GM18507 (cell line): Measurements from ENCODE around the gene CDA.
A peak's percentile ranks its signal among the peaks of the same experiment; 100 is the strongest.

ENCODE experiments used
- DNase-seq: peaks from one replicate; pipeline ENCODE4 v3.0.0; 2011; ENCODE audit warnings: low read depth; ENCODE audit not compliant: insufficient read length; ENCODE audit errors: extremely low spot score
- FAIRE-seq: peaks from 2 replicates; lab custom pipeline; 2011; peaks lifted over from hg19 to GRCh38; lab: Jason Lieb, UNC

The CDA gene

DNA sequence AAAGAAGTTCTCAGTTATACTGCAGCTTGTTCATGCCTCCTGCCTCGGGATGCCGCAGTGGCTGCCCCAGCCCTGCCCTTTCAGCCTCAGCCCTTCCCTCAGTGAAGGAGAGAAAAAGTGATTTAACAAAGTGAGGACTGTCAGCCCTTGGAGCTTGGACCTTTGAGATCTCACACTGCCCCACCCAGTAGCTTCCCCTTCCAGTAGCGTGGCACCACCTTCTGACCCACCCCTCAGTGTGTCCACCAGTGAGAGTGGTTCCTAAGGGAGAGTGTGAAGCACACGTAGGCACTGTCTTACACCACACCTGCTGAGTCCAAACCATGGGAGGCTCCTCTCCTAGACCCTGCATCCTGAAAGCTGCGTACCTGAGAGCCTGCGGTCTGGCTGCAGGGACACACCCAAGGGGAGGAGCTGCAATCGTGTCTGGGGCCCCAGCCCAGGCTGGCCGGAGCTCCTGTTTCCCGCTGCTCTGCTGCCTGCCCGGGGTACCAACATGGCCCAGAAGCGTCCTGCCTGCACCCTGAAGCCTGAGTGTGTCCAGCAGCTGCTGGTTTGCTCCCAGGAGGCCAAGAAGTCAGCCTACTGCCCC lies at the start of gene CDA:
Gene CDA, plus strand, starts transcription at position 464 of the 592 bp plus-strand sequence. Its CDS starts 33 bp downstream, at position 497.
- FAIRE-seq (no peak), DNase-seq (no peak)

DNA sequence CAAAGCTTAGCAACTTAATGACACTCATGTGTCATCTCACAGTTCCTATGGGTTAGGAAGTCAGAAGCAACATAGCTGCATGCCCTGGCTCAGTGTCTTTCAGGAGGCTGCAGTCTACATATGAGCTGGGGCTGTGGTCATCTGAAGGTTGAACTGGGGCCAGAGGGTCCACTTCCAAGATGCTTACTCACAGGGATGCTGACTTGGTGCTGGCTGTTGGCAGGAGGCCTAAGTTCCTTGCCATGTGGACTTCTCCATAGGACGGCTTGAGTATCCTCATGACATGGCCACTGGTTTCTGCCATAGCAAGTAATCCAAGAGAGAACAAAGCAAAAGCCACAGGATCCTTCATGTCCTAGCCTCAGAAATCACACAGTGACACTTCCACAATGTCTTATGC lies 48.6 kb upstream of the CDA start:
- DNase-seq (no peak), FAIRE-seq (no peak)

DNA sequence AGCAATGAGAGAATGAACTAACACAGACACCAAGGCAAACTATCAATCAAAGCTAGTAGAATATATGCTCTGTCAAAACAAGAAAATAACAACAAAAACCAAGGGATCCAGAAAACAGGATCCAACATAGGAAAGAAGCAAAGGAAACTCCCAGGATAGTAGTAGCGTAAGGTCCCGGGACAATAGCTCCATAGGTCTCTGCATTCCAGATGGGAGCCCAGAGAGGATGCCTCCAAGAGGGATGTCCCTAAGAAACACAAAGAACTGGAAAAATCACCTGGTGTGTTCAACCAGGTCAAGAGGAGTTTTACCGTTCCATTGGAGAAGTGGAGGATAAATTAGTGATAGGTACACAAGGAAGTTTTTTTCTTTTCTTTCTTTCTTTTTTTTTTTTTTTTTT lies 42.3 kb upstream of the CDA start:
- no peak for FAIRE-seq
- DNase-seq, result no peak

DNA sequence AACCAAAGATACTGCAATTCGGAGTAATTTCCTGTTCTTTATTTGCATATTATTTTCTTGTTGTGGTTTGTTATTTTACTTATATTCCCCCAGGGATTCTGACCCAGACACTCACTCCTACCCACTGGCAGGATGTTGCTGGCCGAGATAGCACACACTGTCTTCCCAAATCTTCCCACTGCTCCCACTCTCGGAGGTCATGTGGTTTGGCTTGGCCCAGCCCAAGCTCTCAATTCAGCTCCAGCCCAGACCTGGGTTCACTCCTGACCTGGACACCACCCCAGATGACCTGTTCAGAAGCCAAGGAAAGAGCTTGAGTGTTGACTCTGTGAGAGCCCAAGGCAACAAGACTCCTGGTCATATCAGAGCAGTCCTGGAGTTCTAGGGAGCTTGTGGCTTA lies 37.7 kb upstream of the CDA start:
- no peak for FAIRE-seq

DNA sequence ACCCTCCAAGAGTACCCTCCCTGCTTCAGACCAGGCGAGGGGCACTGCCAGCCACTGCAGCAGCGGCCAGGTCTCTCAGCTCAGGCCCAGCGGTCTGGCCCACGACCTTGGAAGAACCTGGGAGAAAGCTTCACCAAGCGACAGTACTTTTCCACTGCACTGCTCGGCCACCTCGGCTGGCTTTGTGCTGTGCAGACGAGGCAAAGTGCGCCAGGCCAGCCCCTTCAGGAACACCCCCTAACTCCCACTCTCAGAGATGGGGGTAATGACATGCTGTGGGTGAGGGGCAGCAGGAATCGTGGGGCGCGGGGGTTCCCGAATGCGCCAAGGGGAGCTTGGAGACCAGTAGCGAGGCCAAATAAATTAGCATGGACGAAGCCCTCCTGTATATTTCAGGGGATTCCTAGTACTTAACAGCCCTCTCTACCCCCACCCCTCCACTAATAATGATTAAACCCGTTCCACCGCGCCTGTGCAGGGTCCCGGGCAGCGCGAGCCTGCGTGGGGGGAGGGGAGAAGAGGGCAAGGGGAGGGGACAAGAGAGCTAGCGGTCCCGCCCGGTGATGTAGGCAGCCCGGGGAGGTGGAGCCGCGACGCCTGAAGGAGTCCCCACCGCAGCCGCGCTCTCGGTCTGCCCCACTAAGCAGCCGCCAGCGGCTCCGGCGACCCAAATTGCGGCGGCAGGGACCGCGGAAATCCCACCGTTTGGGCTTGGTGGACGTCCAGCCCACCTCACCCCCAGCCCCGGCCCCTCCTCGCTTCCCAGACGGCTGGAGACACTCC lies 36.8 kb upstream of the CDA start, which contains the start of gene FAM43B:
Gene FAM43B, plus strand, starts transcription at position 629 of the 783 bp plus-strand sequence. CDS start 401 bp downstream, outside the sequence.
- DNase-seq, result no peak
- FAIRE-seq, result no peak

More for the DNA sequence above, 37.7 kb upstream of the CDA start:
- no peak for DNase-seq

DNA sequence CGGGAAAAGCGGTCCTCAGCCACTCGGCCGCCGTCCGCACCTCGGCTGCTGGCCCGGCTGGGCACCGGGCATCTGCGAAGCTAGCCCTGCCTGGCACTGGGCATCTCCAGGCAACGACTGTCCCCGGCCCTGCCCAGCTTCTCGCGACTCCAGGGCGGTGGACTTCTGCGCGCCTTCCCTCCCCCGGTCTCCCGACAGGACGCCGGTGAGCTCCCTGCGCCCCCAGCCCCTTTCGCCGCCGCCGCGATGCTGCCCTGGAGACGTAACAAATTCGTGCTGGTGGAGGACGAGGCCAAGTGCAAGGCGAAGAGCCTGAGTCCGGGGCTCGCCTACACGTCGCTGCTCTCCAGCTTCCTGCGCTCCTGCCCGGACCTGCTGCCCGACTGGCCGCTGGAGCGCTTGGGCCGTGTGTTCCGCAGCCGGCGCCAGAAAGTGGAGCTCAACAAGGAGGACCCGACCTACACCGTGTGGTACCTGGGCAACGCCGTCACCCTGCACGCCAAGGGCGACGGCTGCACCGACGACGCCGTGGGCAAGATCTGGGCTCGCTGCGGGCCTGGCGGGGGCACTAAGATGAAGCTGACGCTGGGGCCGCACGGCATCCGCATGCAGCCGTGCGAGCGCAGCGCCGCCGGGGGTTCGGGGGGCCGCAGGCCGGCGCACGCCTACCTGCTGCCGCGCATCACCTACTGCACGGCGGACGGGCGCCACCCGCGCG lies 36.0 kb upstream of the CDA start:
- DNase-seq (no peak), FAIRE-seq (no peak)

DNA sequence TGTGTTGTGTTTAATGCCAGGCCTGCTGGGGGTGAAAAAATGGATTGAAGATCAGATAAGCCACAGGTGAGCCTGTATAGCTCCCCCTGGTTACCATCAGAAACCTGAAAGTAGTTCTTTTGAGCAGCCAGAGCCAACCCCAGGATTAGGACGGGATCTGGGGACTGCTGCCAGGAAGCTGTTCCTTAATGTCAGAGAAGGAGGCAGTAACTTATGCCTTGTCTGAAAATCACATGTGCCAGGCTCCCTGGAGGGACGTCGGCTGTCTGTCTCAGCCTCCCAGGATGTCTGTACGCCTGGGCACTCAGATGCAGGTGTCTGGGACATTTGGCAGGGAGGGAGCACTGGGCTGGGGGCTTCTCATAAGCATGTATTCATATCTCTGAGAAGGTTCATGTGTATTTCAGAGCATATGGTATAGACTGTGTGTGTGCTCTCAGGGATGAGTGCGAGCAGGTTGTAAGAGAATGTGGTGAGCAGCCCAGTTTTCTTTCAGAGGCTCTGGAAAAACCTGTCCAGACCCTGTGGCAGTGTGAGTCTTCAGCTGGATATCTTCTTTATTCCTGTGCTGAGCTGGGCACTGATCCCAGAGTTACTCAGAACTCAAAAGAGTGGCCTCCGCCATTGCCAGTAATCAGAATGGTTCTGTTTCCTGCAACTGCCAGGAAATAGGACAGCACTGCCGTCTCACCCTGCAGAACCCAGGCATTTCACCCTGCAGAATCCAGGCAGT lies 33.7 kb upstream of the CDA start:
- FAIRE-seq, result no peak
- DNase-seq, result no peak

DNA sequence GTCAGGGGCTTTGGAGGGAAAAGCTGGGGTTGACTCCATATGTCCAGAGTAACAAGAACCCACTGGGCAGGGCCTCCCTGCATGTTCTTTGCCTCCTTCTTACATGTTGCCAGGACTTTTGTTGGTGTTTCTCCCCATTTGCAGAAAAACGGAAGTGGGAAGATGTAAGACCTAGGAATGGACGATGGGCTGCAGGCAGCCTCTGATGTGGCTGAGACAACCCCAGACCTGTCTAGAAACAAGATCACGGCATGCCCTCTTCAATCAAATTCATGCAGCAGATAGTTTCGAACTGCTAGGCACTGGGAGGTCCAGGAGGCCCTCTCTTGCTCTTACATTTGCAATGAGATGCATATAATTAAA lies 33.2 kb upstream of the CDA start:
- DNase-seq (no peak), FAIRE-seq (no peak)

DNA sequence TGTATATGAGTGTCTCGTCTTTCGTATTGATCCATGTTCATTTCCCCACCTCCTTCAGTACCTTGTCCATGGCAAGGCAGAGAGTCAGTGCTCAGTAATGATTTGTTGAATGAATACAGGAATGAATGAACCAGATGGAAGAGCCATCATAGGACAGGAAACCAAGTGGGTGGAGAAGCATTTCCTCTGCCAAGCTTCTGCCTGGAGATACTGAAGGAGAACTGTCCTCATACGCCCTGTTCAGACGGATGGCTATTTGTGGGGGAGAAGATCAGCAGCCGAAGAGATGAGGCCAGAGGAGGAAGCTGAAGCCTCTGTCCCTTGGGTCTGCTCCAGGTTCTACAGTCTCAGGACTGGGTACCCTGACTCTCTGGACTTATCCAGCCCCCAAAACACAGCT lies 30.7 kb upstream of the CDA start:
- DNase-seq (no peak), FAIRE-seq (no peak)

DNA sequence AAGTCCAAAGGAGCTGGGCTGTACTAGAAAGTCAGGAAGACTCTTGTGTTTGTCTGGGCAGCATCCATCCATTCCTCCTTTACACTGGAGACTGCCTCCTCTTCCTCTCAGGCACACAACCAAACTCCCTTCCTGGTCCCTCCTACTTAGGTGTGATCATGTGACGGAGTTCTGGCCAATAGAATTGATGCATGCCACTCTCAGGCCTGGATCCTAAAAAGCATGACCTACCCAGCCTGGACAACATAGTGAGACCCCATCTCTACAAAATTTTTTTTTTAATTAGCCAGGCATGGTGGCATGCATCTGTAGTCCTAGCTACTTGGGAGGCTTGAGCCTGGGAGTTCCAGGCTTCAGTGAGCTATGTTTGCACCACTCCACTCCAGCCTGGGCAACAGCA lies 27.9 kb upstream of the CDA start:
- FAIRE-seq (no peak), DNase-seq (no peak)

DNA sequence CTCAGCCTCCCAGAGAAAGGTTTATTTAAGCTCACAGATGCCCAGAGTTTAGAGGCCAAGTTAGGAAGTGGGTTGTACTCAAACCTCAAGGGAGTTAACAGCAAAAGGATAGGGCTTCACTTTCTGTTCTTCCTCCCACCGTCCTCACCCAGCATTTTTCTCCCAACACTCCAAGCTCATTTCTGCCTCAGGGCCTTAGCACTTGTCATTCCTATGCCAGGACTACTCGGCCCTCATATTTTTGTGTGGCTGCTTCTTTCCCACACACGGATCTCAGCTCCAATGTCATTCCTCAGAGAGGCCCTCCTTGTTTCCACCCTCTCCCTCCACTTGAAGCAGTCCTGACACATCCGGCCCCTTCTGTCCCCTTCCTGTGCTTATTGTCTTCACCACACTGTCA lies 23.7 kb upstream of the CDA start:
- no peak for FAIRE-seq
- DNase-seq, result no peak

DNA sequence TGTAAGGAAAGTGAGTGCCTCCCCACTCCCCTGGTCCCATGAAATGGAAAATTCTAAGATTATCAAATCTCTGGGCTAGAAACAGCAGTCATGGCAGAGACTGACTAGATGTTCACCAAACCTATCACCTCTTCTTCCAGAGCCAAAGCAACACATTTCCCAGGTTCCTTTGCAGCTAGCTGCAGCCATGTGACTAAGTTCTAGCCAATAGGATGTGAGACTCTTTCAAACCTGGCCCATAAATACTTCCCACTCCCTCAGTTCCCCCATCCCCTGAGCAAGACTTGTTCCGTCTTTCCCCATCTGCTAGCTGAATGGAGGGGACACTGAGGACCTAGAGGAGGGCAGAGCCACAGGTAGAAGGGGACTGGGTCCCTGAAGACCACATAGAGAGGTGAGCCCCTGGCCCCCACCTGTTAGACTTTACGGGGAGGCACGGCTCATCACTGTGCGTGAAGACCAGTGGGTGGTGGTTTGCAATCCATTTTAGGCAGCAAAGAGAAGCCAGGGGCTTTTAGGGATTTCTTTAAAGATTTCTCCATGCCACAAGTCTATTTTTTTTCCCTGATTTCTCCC lies 19.3 kb upstream of the CDA start:
- FAIRE-seq (no peak), DNase-seq (no peak)

DNA sequence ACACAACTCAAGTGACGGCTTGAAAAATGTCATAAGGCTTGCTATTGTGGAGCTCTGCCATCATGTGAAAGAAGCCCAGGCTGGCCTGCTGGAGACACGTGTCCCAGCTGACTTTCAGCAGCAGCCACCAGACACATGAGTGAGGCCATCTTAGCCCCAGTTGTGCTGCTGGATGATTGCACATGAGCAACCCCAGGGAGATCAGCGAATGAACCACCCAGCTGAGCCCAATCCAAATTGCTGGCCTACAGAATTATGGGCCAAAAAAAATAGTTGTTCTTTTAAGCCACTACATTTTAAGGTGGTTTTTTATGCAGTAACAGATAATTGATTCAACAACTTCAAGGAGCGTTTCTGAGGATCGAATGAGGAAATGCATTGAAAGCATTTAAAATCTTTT lies 17.5 kb upstream of the CDA start:
- no peak for DNase-seq
- FAIRE-seq, result no peak

DNA sequence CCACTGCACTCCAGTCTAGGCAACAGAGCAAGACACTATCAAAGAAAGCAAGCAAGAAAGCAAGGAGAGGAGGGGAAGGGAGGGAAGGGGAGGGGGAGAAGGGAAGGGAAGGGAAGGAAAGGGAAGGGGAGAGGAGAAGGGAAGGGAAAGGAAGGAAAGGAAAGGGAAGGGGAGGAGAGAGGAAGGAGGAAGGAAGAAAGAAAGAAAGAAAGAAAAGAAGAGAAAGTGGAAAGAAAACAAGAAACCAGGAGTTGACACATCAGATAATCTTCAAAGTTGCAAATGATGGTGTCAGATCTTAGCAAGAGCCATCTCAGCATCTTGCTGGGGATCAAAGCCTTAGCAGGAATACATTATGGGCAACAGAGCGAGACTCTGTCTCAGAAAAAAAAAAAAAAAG lies 14.9 kb upstream of the CDA start:
- FAIRE-seq, result no peak
- no peak for DNase-seq

DNA sequence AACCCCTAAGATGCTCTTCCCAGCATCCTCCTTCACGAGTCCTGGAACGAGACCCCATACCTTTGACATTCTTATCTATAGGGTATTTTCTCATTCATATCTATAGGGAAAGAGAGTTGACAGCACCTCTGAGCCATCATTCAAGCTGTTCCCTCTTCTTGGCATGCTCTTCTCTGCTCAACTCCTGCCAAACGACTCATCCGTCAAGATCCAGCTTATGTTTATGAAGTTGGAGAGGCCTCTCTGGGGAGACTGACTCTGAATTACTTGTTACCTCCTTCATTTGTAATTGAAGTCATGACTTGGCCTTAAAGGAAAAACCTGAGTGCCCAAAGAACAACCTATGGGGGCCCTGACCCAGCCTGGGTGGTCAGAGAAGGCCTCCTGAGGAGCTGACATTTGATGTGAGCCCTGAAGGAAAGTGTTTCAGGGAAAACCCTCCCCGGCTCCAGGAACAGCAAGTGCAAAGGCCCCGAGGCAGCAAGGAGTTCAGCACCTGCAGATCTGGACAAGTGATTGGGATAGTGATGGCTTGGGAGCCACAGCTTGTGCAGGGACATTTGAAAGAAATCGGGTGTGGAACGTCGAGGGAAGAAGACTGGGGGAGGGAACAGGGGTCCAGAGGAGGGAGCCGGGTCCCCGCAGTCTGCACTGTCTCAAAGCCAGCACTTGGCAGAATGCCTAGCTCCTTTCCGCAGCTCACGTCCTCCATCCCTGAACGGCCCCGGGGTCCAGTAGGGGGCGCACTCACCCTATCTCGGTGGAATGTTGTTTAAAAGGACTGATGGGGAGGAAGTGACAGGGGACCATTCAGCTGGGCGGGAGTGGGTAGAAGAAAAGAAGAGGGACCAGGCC lies 14.0 kb upstream of the CDA start:
- peak; percentile 60 for FAIRE-seq

DNA sequence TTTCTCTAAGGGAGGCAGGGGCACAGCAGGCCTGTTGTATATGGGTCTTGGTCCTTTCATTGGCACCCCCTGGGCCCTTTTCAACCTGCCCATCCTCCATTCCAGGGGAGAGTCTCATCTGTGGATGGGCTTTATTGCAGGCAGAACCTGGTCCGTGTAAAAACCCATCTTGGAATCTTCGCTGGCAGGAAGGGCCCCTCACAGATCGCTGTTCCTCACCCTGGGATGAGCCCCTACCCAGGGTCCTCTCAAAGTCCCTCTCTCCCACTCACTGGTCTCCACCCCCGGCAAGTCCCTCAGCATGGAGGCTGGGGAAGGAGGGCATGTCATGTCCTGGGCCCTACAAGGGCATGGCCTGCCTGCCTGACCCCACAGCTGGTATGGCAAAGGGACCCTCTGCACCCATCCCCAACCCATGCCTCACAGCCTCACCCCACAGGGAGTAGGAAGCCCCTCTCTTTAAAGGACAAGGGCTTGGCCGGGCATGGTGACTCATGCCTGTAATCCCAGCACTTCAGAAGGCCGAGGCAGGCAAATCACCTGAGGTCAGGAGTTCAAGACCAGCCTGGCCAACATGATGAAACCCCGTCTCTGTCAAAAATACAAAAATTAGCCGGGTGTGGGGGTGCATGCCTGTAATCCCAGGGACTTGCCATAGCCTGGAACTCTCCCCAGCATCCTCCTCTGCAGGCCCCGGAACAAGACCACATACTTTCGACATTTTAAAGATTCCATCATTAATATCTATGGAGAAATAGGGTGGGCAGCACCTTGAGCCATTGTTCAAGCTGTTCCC lies 13.2 kb upstream of the CDA start:
- no peak for FAIRE-seq
- no peak for DNase-seq

More for the DNA sequence above, 14.0 kb upstream of the CDA start:
- peak; percentile 60 for DNase-seq

DNA sequence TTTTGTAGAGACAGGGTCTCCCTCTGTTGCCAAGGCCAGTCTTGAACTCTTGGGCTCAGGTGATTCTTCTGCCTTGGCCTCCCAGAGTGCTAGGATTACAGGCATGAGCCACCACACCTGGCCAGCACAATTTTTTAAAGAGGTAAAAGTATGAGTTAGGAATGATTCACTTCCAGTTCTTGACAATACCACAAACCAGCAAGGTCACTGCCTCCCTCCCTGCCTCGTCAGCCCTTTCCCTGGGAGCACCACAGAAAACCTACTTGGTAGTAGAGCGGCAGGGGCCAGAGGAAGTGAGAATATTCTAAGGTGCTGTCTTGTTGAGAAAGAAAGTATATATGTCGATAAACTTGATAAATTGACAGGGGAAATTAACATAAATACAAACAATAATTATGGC lies 10.8 kb upstream of the CDA start:
- FAIRE-seq, result no peak
- no peak for DNase-seq

DNA sequence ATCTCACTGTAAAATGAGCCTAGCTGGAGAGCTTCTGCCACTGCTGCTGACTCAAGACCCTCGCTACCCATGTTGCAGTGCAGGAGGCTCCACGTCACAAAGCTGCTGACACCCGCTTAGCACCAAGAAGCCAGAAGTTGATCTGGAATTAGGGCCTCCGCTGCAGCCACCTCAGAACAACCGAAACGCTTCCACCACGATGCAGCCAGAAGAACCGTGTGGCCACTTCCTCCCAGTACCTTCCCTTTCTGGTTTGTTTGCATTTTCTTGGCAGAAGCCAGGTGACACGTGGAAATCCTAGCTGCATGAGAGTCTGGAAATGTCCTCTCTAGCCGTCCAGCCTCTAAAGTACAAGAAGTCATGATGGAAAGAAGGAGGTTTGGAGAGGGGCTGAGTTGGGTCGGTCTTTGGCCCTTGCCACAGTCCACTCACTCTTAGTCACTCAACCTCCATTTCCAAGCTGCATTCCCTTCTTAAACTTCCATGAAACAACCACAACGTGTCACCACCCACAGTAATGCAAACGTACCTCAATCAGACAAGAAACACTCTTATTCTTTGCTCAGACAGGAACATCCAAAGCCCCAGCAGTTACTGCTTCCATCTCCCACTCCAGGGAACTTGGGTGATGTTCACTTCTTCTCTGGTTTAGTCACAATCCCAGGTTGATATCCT lies 10.0 kb upstream of the CDA start:
- DNase-seq (no peak), FAIRE-seq (no peak)
